Measurements from ENCODE around the gene ST6GAL1.

ST6GAL1 gene

GRCh38 chr3:187077537-187077936 lies 147.2 kb downstream of the ST6GAL1 start:
- Histone ChIP-seq H3K4me2 (ENCODE audit: insufficient read depth, low read length) (no peak overlapping the region), H3K9ac (ENCODE audit: low read depth, low read length) (no peak overlapping the region), H2AFZ (ENCODE audit: low read depth, low read length) (no peak overlapping the region), H3K27me3 (ENCODE audit: insufficient read depth, low read length, poor library complexity) (peaks cover 10% of the 10 kb centered on the region), H3K4me3 (ENCODE audit: low read depth in 1 of 2, low read length in 2 of 2) (no peak overlapping the region), H3K9me3 (ENCODE audit: insufficient read depth, low read length, severe bottlenecking) (no peaks in the 10 kb centered on the region), H3K36me3 (ENCODE audit: insufficient read depth, low read length) (no peaks in the 10 kb centered on the region), H3K27ac (ENCODE audit: low read length) (no peak overlapping the region), H3K4me1 (ENCODE audit: insufficient read depth, low read length) (no peaks in the 10 kb centered on the region), H4K20me1 (ENCODE audit: insufficient read depth, low read length) (no peaks in the 10 kb centered on the region), H3K79me2 (ENCODE audit: insufficient read depth, low read length) (no peaks in the 10 kb centered on the region)
- TF ChIP-seq EZH2 (IDR thresholded peaks at IDR 0.05; ENCODE audit: borderline replicate concordance, low read depth, low read length, severe bottlenecking): no peak
- TF ChIP-seq, protein P1, sequence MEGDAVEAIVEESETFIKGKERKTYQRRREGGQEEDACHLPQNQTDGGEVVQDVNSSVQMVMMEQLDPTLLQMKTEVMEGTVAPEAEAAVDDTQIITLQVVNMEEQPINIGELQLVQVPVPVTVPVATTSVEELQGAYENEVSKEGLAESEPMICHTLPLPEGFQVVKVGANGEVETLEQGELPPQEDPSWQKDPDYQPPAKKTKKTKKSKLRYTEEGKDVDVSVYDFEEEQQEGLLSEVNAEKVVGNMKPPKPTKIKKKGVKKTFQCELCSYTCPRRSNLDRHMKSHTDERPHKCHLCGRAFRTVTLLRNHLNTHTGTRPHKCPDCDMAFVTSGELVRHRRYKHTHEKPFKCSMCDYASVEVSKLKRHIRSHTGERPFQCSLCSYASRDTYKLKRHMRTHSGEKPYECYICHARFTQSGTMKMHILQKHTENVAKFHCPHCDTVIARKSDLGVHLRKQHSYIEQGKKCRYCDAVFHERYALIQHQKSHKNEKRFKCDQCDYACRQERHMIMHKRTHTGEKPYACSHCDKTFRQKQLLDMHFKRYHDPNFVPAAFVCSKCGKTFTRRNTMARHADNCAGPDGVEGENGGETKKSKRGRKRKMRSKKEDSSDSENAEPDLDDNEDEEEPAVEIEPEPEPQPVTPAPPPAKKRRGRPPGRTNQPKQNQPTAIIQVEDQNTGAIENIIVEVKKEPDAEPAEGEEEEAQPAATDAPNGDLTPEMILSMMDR (IDR thresholded peaks at IDR 0.05; ENCODE audit: borderline replicate concordance, extremely low read depth, low read length, poor library complexity, severe bottlenecking): no peak
- ATAC-seq (ENCODE audit: insufficient read depth, low read depth) (no peak), DNase-seq (no peak)

- Histone ChIP-seq H3K9ac (ENCODE audit: low read depth, low read length) (no peak overlapping the region), H3K4me1 (ENCODE audit: insufficient read depth, low read length) (no peaks in the 10 kb centered on the region), H2AFZ (ENCODE audit: low read depth, low read length) (no peak overlapping the region), H3K27ac (ENCODE audit: low read length) (no peak overlapping the region), H3K4me2 (ENCODE audit: insufficient read depth, low read length) (no peak overlapping the region), H3K27me3 (ENCODE audit: insufficient read depth, low read length, poor library complexity) (peaks cover 15% of the 10 kb centered on the region), H3K79me2 (ENCODE audit: insufficient read depth, low read length) (no peaks in the 10 kb centered on the region), H3K9me3 (ENCODE audit: insufficient read depth, low read length, severe bottlenecking) (no peaks in the 10 kb centered on the region), H4K20me1 (ENCODE audit: insufficient read depth, low read length) (no peaks in the 10 kb centered on the region), H3K4me3 (ENCODE audit: low read depth in 1 of 2, low read length in 2 of 2) (no peak overlapping the region), H3K36me3 (ENCODE audit: insufficient read depth, low read length) (no peaks in the 10 kb centered on the region)
- TF ChIP-seq EZH2 (IDR thresholded peaks at IDR 0.05; ENCODE audit: borderline replicate concordance, low read depth, low read length, severe bottlenecking): no peak
- TF ChIP-seq, protein P1 (IDR thresholded peaks at IDR 0.05; ENCODE audit: borderline replicate concordance, extremely low read depth, low read length, poor library complexity, severe bottlenecking): no peak
- DNase-seq: no peak
- no peak for ATAC-seq (ENCODE audit: insufficient read depth, low read depth)
Observed at GRCh38 chr3:187079090-187080022, 149.0 kb downstream of the ST6GAL1 start.

DNA sequence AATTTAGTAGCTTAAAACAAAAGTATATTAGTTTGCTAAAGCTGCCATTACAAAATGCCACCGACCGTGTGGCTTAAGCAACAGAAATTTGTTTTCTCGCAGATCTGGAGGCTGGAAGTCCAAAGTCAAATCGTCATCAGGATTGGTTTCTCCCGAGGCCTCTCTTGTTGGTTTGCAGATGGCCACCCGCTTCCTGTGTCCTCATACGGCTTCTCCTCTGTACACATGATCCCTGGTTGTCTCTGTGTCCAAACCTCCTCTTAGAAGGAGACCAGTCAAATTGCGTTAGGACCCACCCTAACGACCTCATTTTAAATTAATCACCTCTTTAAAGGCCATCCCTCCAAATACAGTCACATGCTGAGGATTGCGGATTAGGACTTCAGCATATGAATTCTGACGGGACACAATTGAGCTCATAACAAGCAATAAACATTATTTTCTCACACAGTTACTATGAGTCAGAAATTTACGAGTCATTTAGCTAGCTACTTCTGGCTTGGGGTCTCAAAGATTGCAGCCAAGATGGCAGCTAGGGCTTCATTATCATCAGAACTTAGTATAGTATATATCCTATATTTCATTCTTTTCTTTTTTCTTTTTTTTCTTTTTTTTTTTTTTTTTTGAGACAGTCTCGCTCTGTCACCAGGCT lies 150.6 kb downstream of the ST6GAL1 start:
- Histone ChIP-seq H3K79me2 (ENCODE audit: insufficient read depth, low read length) (no peaks in the 10 kb centered on the region), H3K9me3 (ENCODE audit: insufficient read depth, low read length, severe bottlenecking) (no peaks in the 10 kb centered on the region), H3K36me3 (ENCODE audit: insufficient read depth, low read length) (no peaks in the 10 kb centered on the region), H3K4me3 (ENCODE audit: low read depth in 1 of 2, low read length in 2 of 2) (no peak overlapping the region), H3K27me3 (ENCODE audit: insufficient read depth, low read length, poor library complexity) (peaks cover 23% of the 10 kb centered on the region), H4K20me1 (ENCODE audit: insufficient read depth, low read length) (no peaks in the 10 kb centered on the region), H3K4me1 (ENCODE audit: insufficient read depth, low read length) (no peaks in the 10 kb centered on the region), H2AFZ (ENCODE audit: low read depth, low read length) (no peak overlapping the region), H3K4me2 (ENCODE audit: insufficient read depth, low read length) (no peak overlapping the region), H3K27ac (ENCODE audit: low read length) (no peak overlapping the region), H3K9ac (ENCODE audit: low read depth, low read length) (no peak overlapping the region)
- ATAC-seq (ENCODE audit: insufficient read depth, low read depth) (no peak), DNase-seq (no peak)
- TF ChIP-seq, protein P1 (IDR thresholded peaks at IDR 0.05; ENCODE audit: borderline replicate concordance, extremely low read depth, low read length, poor library complexity, severe bottlenecking): no peak
- TF ChIP-seq EZH2 (IDR thresholded peaks at IDR 0.05; ENCODE audit: borderline replicate concordance, low read depth, low read length, severe bottlenecking): no peak

Measured in DND-41 (cell line).